A549 (cell line): ENCODE measurements around the gene SLCO2A1.

Experiments
- CEBPB ChIP-seq, 2 experiments: fragments of >200 bp in 1 of 2; sonication (Bioruptor Twin) in 1 of 2; formaldehyde crosslinking in 1 of 2; IDR thresholded peaks; 2 replicates each; pipeline ENCODE4 v1.6.1; 2012 to 2016
- EHMT2 ChIP-seq: fragments of 200-600 bp; sonication (generic); IDR thresholded peaks from 2 replicates; pipeline ENCODE4 v1.6.1; 2016; ENCODE audit warnings: antibody characterized with exemption, low read depth, mild to moderate bottlenecking, moderate library complexity
- MAFK ChIP-seq: fragments of 450-650 bp; IDR thresholded peaks from 2 replicates; pipeline ENCODE4 v1.6.1; 2014; ENCODE audit not compliant: partially characterized antibody
- RARB ChIP-seq: fragments of 250-450 bp; sonication (Bioruptor Pico); IDR thresholded peaks from 2 replicates; pipeline ENCODE4 v1.8.0; 2021; ENCODE audit warnings: mild to moderate bottlenecking, moderate library complexity
- RFX5 ChIP-seq: fragments of 450-650 bp; IDR thresholded peaks from 2 replicates; pipeline ENCODE4 v1.7.1; 2014; ENCODE audit warnings: antibody characterized with exemption, mild to moderate bottlenecking, moderate library complexity
- TF ChIP-seq, protein P1 (sequence below): fragments of >200 bp; sonication (Bioruptor Twin); formaldehyde crosslinking; IDR thresholded peaks from 3 replicates; pipeline ENCODE4 v1.5.1; 2016

DNA sequence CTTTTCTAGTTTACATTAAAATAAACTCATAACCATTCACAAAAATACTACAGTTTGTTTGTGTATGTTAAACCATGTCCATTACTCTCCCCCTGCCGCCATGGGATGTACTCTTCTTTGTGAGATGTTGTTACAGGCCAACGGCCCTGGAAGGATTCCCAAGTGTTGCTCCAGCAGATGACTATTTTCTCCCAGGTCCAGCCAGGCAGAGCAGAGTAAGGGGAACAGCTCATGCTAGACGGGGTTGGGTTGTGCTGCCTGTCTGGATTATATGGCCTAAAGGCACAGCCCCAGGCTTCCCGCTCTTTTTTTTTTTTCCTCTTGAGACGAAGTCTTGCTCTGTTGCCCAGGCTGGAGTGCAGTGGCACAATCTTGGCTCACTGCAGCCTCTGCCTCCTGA, 24.5 kb upstream of the SLCO2A1 start:
- TF ChIP-seq, protein P1, sequence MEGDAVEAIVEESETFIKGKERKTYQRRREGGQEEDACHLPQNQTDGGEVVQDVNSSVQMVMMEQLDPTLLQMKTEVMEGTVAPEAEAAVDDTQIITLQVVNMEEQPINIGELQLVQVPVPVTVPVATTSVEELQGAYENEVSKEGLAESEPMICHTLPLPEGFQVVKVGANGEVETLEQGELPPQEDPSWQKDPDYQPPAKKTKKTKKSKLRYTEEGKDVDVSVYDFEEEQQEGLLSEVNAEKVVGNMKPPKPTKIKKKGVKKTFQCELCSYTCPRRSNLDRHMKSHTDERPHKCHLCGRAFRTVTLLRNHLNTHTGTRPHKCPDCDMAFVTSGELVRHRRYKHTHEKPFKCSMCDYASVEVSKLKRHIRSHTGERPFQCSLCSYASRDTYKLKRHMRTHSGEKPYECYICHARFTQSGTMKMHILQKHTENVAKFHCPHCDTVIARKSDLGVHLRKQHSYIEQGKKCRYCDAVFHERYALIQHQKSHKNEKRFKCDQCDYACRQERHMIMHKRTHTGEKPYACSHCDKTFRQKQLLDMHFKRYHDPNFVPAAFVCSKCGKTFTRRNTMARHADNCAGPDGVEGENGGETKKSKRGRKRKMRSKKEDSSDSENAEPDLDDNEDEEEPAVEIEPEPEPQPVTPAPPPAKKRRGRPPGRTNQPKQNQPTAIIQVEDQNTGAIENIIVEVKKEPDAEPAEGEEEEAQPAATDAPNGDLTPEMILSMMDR: no peak
- TF ChIP-seq CEBPB (IDR thresholded peaks at IDR 0.05) (no peak), MAFK (no peak), RARB (CRISPR knock-in tag) (no peak), RFX5 (no peak), EHMT2 (no peak)
